H1 (cell line): ENCODE data around the gene BOK. TPM values are rescaled to one million over a fixed set of nuclear protein-coding genes. Genes with fewer than 3 reads are reported as not detected.

Experiments used
- CTCF ChIA-PET: fragments of 300-600 bp; sonication (Branson Sonifier 250); formaldehyde crosslinking; loops from one replicate; lab custom pipeline; 2021; ENCODE audit not compliant: partially characterized antibody; lab: Charles Lee
- POLR2A ChIA-PET: fragments of 300-600 bp; sonication (Branson Sonifier 250); formaldehyde crosslinking; loops from one replicate; lab custom pipeline; 2021; ENCODE audit warnings: inconsistent platforms; ENCODE audit not compliant: partially characterized antibody; lab: Charles Lee
- DNase-seq, 2 experiments: peaks; one replicate each; pipeline versions ENCODE4 v3.0.0 to v3.0.0-alpha.2; 2010 to 2022; ENCODE audit warnings: low spot score in 2 of 2, low read depth in 1 of 2, mixed read lengths in 1 of 2
- FAIRE-seq: peaks from 2 replicates; lab custom pipeline; 2011; peaks lifted over from hg19 to GRCh38; lab: Jason Lieb, UNC
- H2AFZ ChIP-seq: 2 replicates; pipeline ENCODE4 v1.8.1; 2012; ENCODE audit warnings: low read length, inconsistent platforms
- H2AK5ac ChIP-seq: 2 replicates; pipeline ENCODE4 v1.6.1; 2013; ENCODE audit warnings: low read depth, low read length
- H2BK120ac ChIP-seq: replicated peaks from 2 replicates; pipeline ENCODE3; 2013; ENCODE audit warnings: low read depth, low read length, inconsistent platforms
- H2BK12ac ChIP-seq: 2 replicates; pipeline ENCODE4 v1.6.1; 2013; ENCODE audit warnings: low read depth, low read length
- H2BK15ac ChIP-seq: 2 replicates; pipeline ENCODE4 v1.6.1; 2013; ENCODE audit warnings: low read length
- H2BK20ac ChIP-seq: 2 replicates; pipeline ENCODE4 v1.6.1; 2013; ENCODE audit warnings: low read length
- H2BK5ac ChIP-seq: 2 replicates; pipeline ENCODE4 v1.6.1; 2013; ENCODE audit warnings: low read depth, low read length
- H3K14ac ChIP-seq: 2 replicates; pipeline ENCODE4 v1.6.1; 2013; ENCODE audit warnings: inconsistent platforms; ENCODE audit not compliant: insufficient read length
- H3K18ac ChIP-seq: 2 replicates; pipeline ENCODE4 v1.6.1; 2013; ENCODE audit warnings: low read length; ENCODE audit errors: extremely low read depth
- H3K23ac ChIP-seq: 2 replicates; pipeline ENCODE4 v1.6.1; 2013; ENCODE audit warnings: inconsistent platforms; ENCODE audit not compliant: insufficient read length
- H3K23me2 ChIP-seq: 2 replicates; pipeline ENCODE4 v1.6.1; 2013; ENCODE audit warnings: low read depth, low read length
- H3K27ac ChIP-seq: 2 replicates; pipeline ENCODE4 v1.6.1; 2011; ENCODE audit warnings: low read depth, low read length, inconsistent platforms
- H3K27me3 ChIP-seq, 4 experiments: replicated peaks in 1 of 4; 1 replicate in 1 of 4; 2 replicates in 3 of 4; pipeline versions ENCODE4 v1.6.1 to v1.8.1; 2011 to 2013; ENCODE audit warnings: low read length in 3 of 4, mild to moderate bottlenecking in 3 of 4, inconsistent platforms in 2 of 4, mixed read lengths in 2 of 4, moderate library complexity in 1 of 4; ENCODE audit not compliant: control insufficient read depth in 3 of 4, insufficient read depth in 3 of 4; ENCODE audit errors: extremely low read depth in 1 of 4
- H3K36me3 ChIP-seq, 4 experiments: 2 replicates each; pipeline versions ENCODE4 v1.6.1 to v1.8.1; 2011 to 2013; ENCODE audit warnings: mild to moderate bottlenecking in 4 of 4, low read length in 3 of 4, moderate library complexity in 2 of 4, control low read depth in 1 of 4, inconsistent platforms in 1 of 4; ENCODE audit not compliant: insufficient read depth in 4 of 4, control insufficient read depth in 2 of 4
- H3K4ac ChIP-seq: replicated peaks from 2 replicates; pipeline ENCODE3; 2013; ENCODE audit warnings: low read length, low read depth, mixed read lengths, inconsistent platforms; ENCODE audit not compliant: insufficient read length
- H3K4me1 ChIP-seq, 4 experiments: replicated peaks in 1 of 4; 1 replicate in 1 of 4; 2 replicates in 3 of 4; pipeline versions ENCODE4 v1.6.1 to v1.8.1; 2011 to 2013; ENCODE audit warnings: low read length in 3 of 4, inconsistent platforms in 2 of 4, mixed read lengths in 1 of 4; ENCODE audit not compliant: insufficient read depth in 4 of 4, control insufficient read depth in 3 of 4
- H3K4me2 ChIP-seq, 2 experiments: 2 replicates each; pipeline versions ENCODE4 v1.6.1 to v1.8.1; 2011 to 2013; ENCODE audit warnings: low read depth in 2 of 2, low read length in 2 of 2, control low read depth in 1 of 2, inconsistent platforms in 1 of 2, mild to moderate bottlenecking in 1 of 2; ENCODE audit not compliant: insufficient read depth in 1 of 2
- H3K4me3 ChIP-seq, 4 experiments: fragments of 200-600, 300-600 bp in 1 of 4; sonication (generic), shearing (Covaris generic), sonication (Bioruptor Twin) in 1 of 4; 2 replicates each; pipeline versions ENCODE4 v1.5.1 to v1.8.1; 2011 to 2016; ENCODE audit warnings: low read length in 4 of 4, low read depth in 3 of 4, control low read depth in 2 of 4, inconsistent platforms in 2 of 4, mild to moderate bottlenecking in 2 of 4, mixed read lengths in 1 of 4, moderate library complexity in 1 of 4; ENCODE audit not compliant: insufficient read depth in 2 of 4; ENCODE audit errors: extremely low read depth in 1 of 4
- H3K56ac ChIP-seq: replicated peaks from 2 replicates; pipeline ENCODE3; 2013; ENCODE audit warnings: low read depth, mild to moderate bottlenecking, mixed read lengths, low read length, inconsistent platforms; ENCODE audit not compliant: insufficient read length
- H3K79me1 ChIP-seq: 2 replicates; pipeline ENCODE4 v1.6.1; 2013; ENCODE audit warnings: low read depth, low read length, control low read depth
- H3K79me2 ChIP-seq, 2 experiments: 2 replicates each; pipeline versions ENCODE4 v1.6.1 to v1.8.1; 2012 to 2013; ENCODE audit warnings: low read length in 2 of 2, mild to moderate bottlenecking in 2 of 2, inconsistent platforms in 1 of 2; ENCODE audit not compliant: insufficient read depth in 2 of 2, control insufficient read depth in 1 of 2
- H3K9ac ChIP-seq, 4 experiments: replicated peaks in 1 of 4; 1 replicate in 1 of 4; 2 replicates in 3 of 4; pipeline versions ENCODE4 v1.6.1 to v1.8.1; 2011 to 2013; ENCODE audit warnings: low read depth in 3 of 4, low read length in 3 of 4, control low read depth in 2 of 4, mild to moderate bottlenecking in 2 of 4, moderate library complexity in 2 of 4, inconsistent platforms in 1 of 4; ENCODE audit errors: extremely low read depth in 1 of 4
- H3K9me3 ChIP-seq, 2 experiments: 2 replicates each; pipeline versions ENCODE4 v1.6.1 to v1.8.1; 2012 to 2013; ENCODE audit warnings: mild to moderate bottlenecking in 2 of 2, moderate library complexity in 2 of 2, control low read depth in 1 of 2, inconsistent platforms in 1 of 2, low read depth in 1 of 2, low read length in 1 of 2, mixed read lengths in 1 of 2; ENCODE audit not compliant: insufficient read depth in 2 of 2
- H4K20me1 ChIP-seq, 2 experiments: replicated peaks in 1 of 2; 2 replicates each; pipeline versions ENCODE3 to v1.8.1; 2011 to 2013; ENCODE audit warnings: inconsistent platforms in 2 of 2, low read length in 2 of 2, mild to moderate bottlenecking in 1 of 2; ENCODE audit not compliant: insufficient read depth in 2 of 2, control insufficient read depth in 1 of 2
- H4K5ac ChIP-seq: 2 replicates; pipeline ENCODE4 v1.6.1; 2013; ENCODE audit warnings: low read length, low read depth, mixed read lengths, inconsistent platforms; ENCODE audit not compliant: insufficient read length
- H4K8ac ChIP-seq: 2 replicates; pipeline ENCODE4 v1.8.0; 2013; ENCODE audit warnings: mild to moderate bottlenecking, moderate library complexity, low read length, inconsistent platforms; ENCODE audit not compliant: insufficient read depth; ENCODE audit errors: extremely low read depth
- H4K91ac ChIP-seq: replicated peaks from 2 replicates; pipeline ENCODE3; 2013; ENCODE audit warnings: low read length, mixed read lengths, inconsistent platforms; ENCODE audit not compliant: insufficient read length
- ASH2L ChIP-seq: fragments of 200-600, 300-600 bp; sonication (generic); IDR thresholded peaks from one replicate; pipeline ENCODE4 v1.7.1; 2017; ENCODE audit warnings: low read length
- CBX8 ChIP-seq: fragments of 300-800, 300-1000 bp; sonication (generic); IDR thresholded peaks from 2 replicates; pipeline ENCODE4 v1.7.1; 2016; ENCODE audit warnings: low read depth, low read length, borderline replicate concordance
- KDM1A ChIP-seq: fragments of 200-600, 300-600 bp; sonication (generic); IDR thresholded peaks from 2 replicates; pipeline ENCODE4 v1.7.1; 2016; ENCODE audit warnings: mild to moderate bottlenecking, low read length, borderline replicate concordance
- KDM5A ChIP-seq: fragments of 200-600 bp; IDR thresholded peaks from 2 replicates; pipeline ENCODE4 v1.7.1; 2012; ENCODE audit warnings: mild to moderate bottlenecking, low read length, inconsistent platforms, mixed read lengths
- POLR2A ChIP-seq, 2 experiments: IDR thresholded peaks; 1 replicate in 1 of 2; 2 replicates in 1 of 2; pipeline ENCODE4 v1.6.1; 2011; ENCODE audit warnings: low read depth in 2 of 2, low read length in 2 of 2, mild to moderate bottlenecking in 2 of 2; ENCODE audit errors: control extremely low read depth in 1 of 2
- RNF2 ChIP-seq: fragments of 200-900, 300-1000 bp; sonication (generic); IDR thresholded peaks from 2 replicates; pipeline ENCODE4 v1.7.1; 2016; ENCODE audit warnings: borderline replicate concordance, low read depth, mild to moderate bottlenecking, antibody characterized with exemption, low read length; ENCODE audit not compliant: poor library complexity, severe bottlenecking; ENCODE audit errors: missing control alignments
- RXRA ChIP-seq: IDR thresholded peaks from 2 replicates; pipeline ENCODE4 v1.6.1; 2011; ENCODE audit warnings: low read depth, mild to moderate bottlenecking, low read length, moderate library complexity; ENCODE audit not compliant: insufficient read depth
- SIN3A ChIP-seq, 2 experiments: IDR thresholded peaks in 1 of 2; conservative IDR thresholded peaks in 1 of 2; 2 replicates each; pipeline ENCODE4 v1.6.1; 2011 to 2012; ENCODE audit warnings: low read length in 2 of 2, improper control_type of control experiment in 1 of 2, low read depth in 1 of 2, mild to moderate bottlenecking in 1 of 2
- SP1 ChIP-seq: IDR thresholded peaks from 2 replicates; pipeline ENCODE4 v1.6.1; 2011; ENCODE audit warnings: low read depth, low read length
- WGBS, 2 experiments: shearing (Covaris generic) in 1 of 2; methylation state at CpG; one replicate each; pipeline versions ENCODE4 v1.1.6 to v1.1.7; 2013 to 2015; ENCODE audit warnings: low lambda C conversion rate in 2 of 2, mixed read lengths in 2 of 2, inconsistent platforms in 1 of 2, low coverage in 1 of 2, missing lambda C conversion rate in 1 of 2; ENCODE audit not compliant: insufficient replicate concordance in 2 of 2, insufficient coverage in 1 of 2, insufficient read length in 1 of 2; ENCODE audit errors: extremely low coverage in 1 of 2, missing lambda C conversion rate in 1 of 2; 5-methylcytosine and 5-hydroxymethylcytosine counted together
- polyA plus RNA-seq, 7 experiments: library from polyadenylated mRNA; depleted of rRNA in 3 of 7; stranded (reverse) in 5 of 7; unstranded in 2 of 7; fragments of >200 nt in 5 of 7; fragments of 200-250 nt in 2 of 7; gene quantifications; 1 replicate in 5 of 7; 2 replicates in 1 of 7; 4 replicates in 1 of 7; pipeline versions ENCODE4 v1.2.1 to v1.2.3, GENCODE V29; 2011 to 2013; ENCODE audit warnings: missing spikeins in 2 of 7, mixed read lengths in 2 of 7
- total RNA-seq: library from RNA; stranded (reverse); fragmentation: NEBNext Ultra II Directional; extraction: Animal tissue kit (Norgen Biotek cat#: 25700); gene quantifications from 2 replicates; pipeline ENCODE4 v1.2.1, GENCODE V29; 2021
- TF ChIP-seq, protein P1 (sequence below): IDR thresholded peaks from 2 replicates; pipeline ENCODE4 v1.6.1; 2011; ENCODE audit warnings: low read length, improper control_type of control experiment

The BOK gene
- total and polyA plus RNA-seq, 2 of the 8 experiments (the other 6 are each of a cell fraction or from before 2014, with no cell fraction given) = 33.7 to 37.6 TPM

- H3K27ac ChIP-seq = no peak overlapping the region
- no peak overlapping the region for H2BK20ac ChIP-seq
- no peaks in the 10 kb centered on the region for H3K9me3 ChIP-seq
- H4K8ac ChIP-seq = no peak overlapping the region; the same call in 1 of the 2 replicates
- H3K23ac ChIP-seq = no peak overlapping the region
- no peak overlapping the region for H2AFZ ChIP-seq
- H2AK5ac ChIP-seq = no peak overlapping the region
- no peak for TF ChIP-seq ASH2L
- TF ChIP-seq, protein P1, sequence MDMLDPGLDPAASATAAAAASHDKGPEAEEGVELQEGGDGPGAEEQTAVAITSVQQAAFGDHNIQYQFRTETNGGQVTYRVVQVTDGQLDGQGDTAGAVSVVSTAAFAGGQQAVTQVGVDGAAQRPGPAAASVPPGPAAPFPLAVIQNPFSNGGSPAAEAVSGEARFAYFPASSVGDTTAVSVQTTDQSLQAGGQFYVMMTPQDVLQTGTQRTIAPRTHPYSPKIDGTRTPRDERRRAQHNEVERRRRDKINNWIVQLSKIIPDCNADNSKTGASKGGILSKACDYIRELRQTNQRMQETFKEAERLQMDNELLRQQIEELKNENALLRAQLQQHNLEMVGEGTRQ = no peak
- TF ChIP-seq CBX8 = no peak
- TF ChIP-seq POLR2A (IDR thresholded peaks at IDR 0.05; ENCODE audit: control extremely low read depth in 1 of 2, low read depth in 2 of 2, low read length in 2 of 2) = no peak
- TF ChIP-seq SIN3A (conservative IDR thresholded peaks at IDR 0.05 in 1 of 2, IDR thresholded peaks at IDR 0.05 in 1 of 2; ENCODE audit: low read depth in 1 of 2, low read length in 2 of 2) = no peak
- TF ChIP-seq KDM5A = no peak
- TF ChIP-seq RNF2 = no peak
- TF ChIP-seq RXRA = no peak
- no peak for TF ChIP-seq SP1
- TF ChIP-seq KDM1A = no peak
- ChIA-PET POLR2A (no interaction called here), CTCF (no interaction called here)
- no peak overlapping the region for H4K5ac ChIP-seq
- no peak overlapping the region for H3K4ac ChIP-seq
- FAIRE-seq (no peak), DNase-seq (no peak)
- no peaks in the 10 kb centered on the region for H3K23me2 ChIP-seq
- no peaks in the 10 kb centered on the region for H3K4me1 ChIP-seq
- peaks cover 0 to 14% (median 4%) of the 10 kb centered on the region in 4 experiments; a peak in 7 of 8 replicates for H3K36me3 ChIP-seq
- no peak overlapping the region for H2BK120ac ChIP-seq
- H3K4me3 ChIP-seq = no peak overlapping the region
- H3K18ac ChIP-seq = no peak overlapping the region
- H4K20me1 ChIP-seq = peaks cover 0 to 4% of the 10 kb centered on the region in 2 experiments
- WGBS, 2 experiments = 89% methylated on average over 11 of the region's 13 CpGs; no CpG with 5 or more reads in 1 of the 2 experiments
- H3K56ac ChIP-seq = no peak overlapping the region
- H3K79me1 ChIP-seq = peaks cover 2% of the 10 kb centered on the region; the same call in 1 of the 2 replicates
- H3K4me2 ChIP-seq = no peak overlapping the region
- H3K9ac ChIP-seq = no peak overlapping the region
- H2BK12ac ChIP-seq = no peak overlapping the region
- H3K79me2 ChIP-seq = no peaks in the 10 kb centered on the region
- H2BK5ac ChIP-seq = no peak overlapping the region
- H3K27me3 ChIP-seq = no peaks in the 10 kb centered on the region
- H4K91ac ChIP-seq = no peak overlapping the region
- no peak overlapping the region for H3K14ac ChIP-seq
- H2BK15ac ChIP-seq = no peak overlapping the region
These were observed 43.3 kb downstream of the BOK start for GRCh38 chr2:241601841-241602240.
